Measurements from ENCODE around the gene CRYGC. TPM values are rescaled to one million over a fixed set of nuclear protein-coding genes. Genes with fewer than 3 reads are reported as not detected.

Gene CRYGC
- total and polyA plus RNA-seq, 2 of the 8 experiments (the other 6 are each of a cell fraction or from before 2014, with no cell fraction given) = not detected

DNA sequence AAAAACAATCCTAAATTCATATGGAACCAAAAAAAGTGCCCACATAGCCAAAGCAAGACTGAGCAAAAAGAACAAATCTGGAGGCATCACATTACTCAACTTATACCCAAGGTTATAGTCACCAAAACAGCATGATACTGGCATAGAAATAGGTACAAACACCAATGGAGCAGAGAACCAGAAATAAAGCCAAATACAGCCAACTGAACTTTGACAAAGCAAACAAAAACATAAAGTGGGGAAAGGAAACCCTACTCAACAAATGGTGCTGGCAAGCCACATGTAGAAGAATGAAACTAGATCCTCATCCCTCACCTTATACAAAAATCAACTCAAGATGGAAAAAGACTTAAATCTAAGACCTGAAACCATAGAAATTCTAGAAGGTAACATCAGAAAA, 45.8 kb downstream of the CRYGC start:
- Histone ChIP-seq H2BK12ac (ENCODE audit: low read depth, low read length) (no peak overlapping the region), H2AK5ac (ENCODE audit: low read depth, low read length) (no peak overlapping the region), H3K79me1 (ENCODE audit: low read depth, low read length) (no peaks in the 10 kb centered on the region), H3K27me3 (replicated peaks in 1 of 4; ENCODE audit: control insufficient read depth in 3 of 4, extremely low read depth in 1 of 4, insufficient read depth in 3 of 4, low read length in 3 of 4) (no peaks in the 10 kb centered on the region), H2BK20ac (ENCODE audit: low read length) (no peak overlapping the region), H3K4me1 (replicated peaks in 1 of 4; ENCODE audit: control insufficient read depth in 3 of 4, insufficient read depth in 4 of 4, low read length in 3 of 4) (no peaks in the 10 kb centered on the region), H3K27ac (ENCODE audit: low read depth, low read length) (no peak overlapping the region), H2BK120ac (replicated peaks; ENCODE audit: low read depth, low read length) (no peak overlapping the region), H3K23ac (ENCODE audit: insufficient read length) (no peak overlapping the region), H3K56ac (replicated peaks; ENCODE audit: insufficient read length, low read depth, low read length) (no peak overlapping the region), H3K4ac (replicated peaks; ENCODE audit: insufficient read length, low read depth, low read length) (no peak overlapping the region), H2BK15ac (ENCODE audit: low read length) (no peak overlapping the region), H3K14ac (ENCODE audit: insufficient read length) (no peak overlapping the region), H3K23me2 (ENCODE audit: low read depth, low read length) (no peaks in the 10 kb centered on the region), H3K79me2 (ENCODE audit: control insufficient read depth in 1 of 2, insufficient read depth in 2 of 2, low read length in 2 of 2) (no peaks in the 10 kb centered on the region), H3K36me3 (ENCODE audit: control insufficient read depth in 2 of 4, insufficient read depth in 4 of 4, low read length in 3 of 4) (no peaks in the 10 kb centered on the region), H3K4me3 (ENCODE audit: extremely low read depth in 1 of 4, insufficient read depth in 2 of 4, low read depth in 3 of 4, low read length in 4 of 4) (no peak overlapping the region), H3K9me3 (ENCODE audit: insufficient read depth in 2 of 2, low read depth in 1 of 2, low read length in 1 of 2) (no peaks in the 10 kb centered on the region), H3K9ac (replicated peaks in 1 of 4; ENCODE audit: extremely low read depth in 1 of 4, low read depth in 3 of 4, low read length in 3 of 4) (no peak overlapping the region), H2BK5ac (ENCODE audit: low read depth, low read length) (no peak overlapping the region), H3K4me2 (ENCODE audit: insufficient read depth in 1 of 2, low read depth in 2 of 2, low read length in 2 of 2) (no peak overlapping the region), H3K18ac (ENCODE audit: extremely low read depth, low read length) (no peak overlapping the region), H4K8ac (ENCODE audit: extremely low read depth, insufficient read depth, low read length) (no peak overlapping the region), H4K20me1 (replicated peaks in 1 of 2; ENCODE audit: control insufficient read depth in 1 of 2, insufficient read depth in 2 of 2, low read length in 2 of 2) (no peaks in the 10 kb centered on the region), H4K5ac (ENCODE audit: insufficient read length, low read depth, low read length) (no peak overlapping the region), H2AFZ (ENCODE audit: low read length) (no peak overlapping the region), H4K91ac (replicated peaks; ENCODE audit: insufficient read length, low read length) (no peak overlapping the region)
- DNase-seq (ENCODE audit: low read depth in 1 of 2, low spot score in 2 of 2) (no peak), FAIRE-seq (no peak)
- CTCF ChIA-PET (ENCODE audit: partially characterized antibody) = interaction anchor here (0.7 to 1.4 kb wide), 4 partner anchors 12 to 363 kb away, joined by 3 read pairs; no protein-coding TSS in a partner anchor
- POLR2A ChIA-PET (ENCODE audit: partially characterized antibody) = no interaction called here
- TF ChIP-seq POU5F1 (IDR thresholded peaks at IDR 0.05; ENCODE audit: low read depth, low read length) = no peak
- no peak for TF ChIP-seq SRF (IDR thresholded peaks at IDR 0.05; ENCODE audit: low read depth, low read length)
- no peak for TF ChIP-seq BRCA1 (IDR thresholded peaks at IDR 0.05; ENCODE audit: low read depth, low read length)

All from H1 (cell line).